Skin of body (tissue), 2 donors: ENCODE data around the gene PSKH1. TPM values are rescaled to one million over a fixed set of nuclear protein-coding genes. Genes with fewer than 3 reads are reported as not detected.
"Not testable (repeated sequence)": the region's sequence is repeated elsewhere in the genome, so short reads cannot be mapped to it uniquely, and the experiment has no call there.

ENCODE experiments used
- DNase-seq: peaks from one replicate; lab custom pipeline; 2025; lab: John Stamatoyannopoulos, UW
- total RNA-seq: library from RNA; depleted of rRNA; stranded (reverse); fragments of >200 nt; gene quantifications from one replicate; pipeline ENCODE4 v1.2.3, GENCODE V29; 2014

PSKH1 gene
- total RNA-seq, 1 donor from 2014 or later, result 8.3 TPM

DNA sequence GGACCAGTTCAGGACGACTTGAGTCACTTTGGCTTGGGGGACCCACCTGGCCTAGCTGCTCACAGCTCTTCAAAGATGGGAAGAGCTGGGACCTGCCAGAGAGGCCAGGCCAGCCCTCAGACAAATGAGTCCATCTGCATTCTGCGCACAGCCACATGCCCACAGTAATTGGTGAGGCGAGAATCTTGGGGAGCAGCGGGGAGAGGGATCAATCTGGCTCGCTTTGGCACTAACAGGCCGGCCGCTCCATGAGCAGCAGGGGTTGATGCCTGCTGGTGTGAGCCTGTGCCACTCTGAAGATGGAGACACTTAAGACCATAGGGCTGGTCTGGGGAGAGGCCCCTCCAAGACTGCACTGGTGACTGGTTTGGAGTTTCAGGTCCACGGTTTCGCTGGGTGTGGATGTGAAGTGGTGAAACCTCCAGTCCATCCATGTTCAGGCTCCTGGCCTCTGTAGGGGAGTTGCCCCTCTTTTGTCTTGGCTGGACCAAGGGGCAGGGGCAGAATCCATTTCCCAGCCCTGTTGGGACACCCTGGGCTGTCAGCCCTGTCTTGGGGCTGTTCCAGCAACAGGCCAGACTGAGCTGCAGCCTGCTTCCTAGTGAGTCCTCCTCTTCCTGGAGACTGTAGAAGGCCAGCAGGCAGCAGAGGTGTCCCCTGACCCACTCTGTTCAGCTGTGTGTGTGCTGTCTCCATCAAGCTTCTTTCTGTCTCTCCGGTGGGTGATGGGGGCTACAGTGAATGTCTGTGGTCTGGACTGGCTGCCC is 31.3 kb downstream of the PSKH1 start:
- DNase-seq, result no peak

- DNase-seq, result no peak
These were observed 33.2 kb downstream of the PSKH1 start for GRCh38 chr16:67926181-67926750.

DNA sequence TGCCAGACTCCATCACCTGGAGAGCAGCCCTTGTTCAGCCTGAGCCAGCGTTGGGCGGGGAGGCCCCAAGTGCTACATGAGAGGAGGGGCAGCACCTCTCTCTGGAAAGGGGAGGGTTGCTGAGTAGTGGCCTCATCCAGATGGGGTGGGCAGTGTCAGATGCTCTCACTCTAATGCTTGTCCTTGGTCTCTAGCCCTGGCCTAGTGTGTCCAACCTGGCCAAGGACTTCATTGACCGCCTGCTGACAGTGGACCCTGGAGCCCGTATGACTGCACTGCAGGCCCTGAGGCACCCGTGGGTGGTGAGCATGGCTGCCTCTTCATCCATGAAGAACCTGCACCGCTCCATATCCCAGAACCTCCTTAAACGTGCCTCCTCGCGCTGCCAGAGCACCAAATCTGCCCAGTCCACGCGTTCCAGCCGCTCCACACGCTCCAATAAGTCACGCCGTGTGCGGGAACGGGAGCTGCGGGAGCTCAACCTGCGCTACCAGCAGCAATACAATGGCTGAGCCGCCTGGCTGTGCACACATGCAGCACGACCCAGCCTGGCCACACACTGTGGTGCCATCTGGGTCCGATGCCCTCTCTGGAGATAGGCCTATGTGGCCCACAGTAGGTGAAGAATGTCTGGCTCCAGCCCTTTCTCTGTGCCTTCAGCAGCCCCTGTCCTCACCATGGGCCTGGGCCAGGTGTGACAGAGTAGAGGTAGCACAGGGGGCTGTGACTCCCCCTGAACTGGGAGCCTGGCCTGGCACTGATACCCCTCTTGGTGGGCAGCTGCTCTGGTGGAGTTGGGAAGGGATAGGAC is 34.3 kb downstream of the PSKH1 start:
- DNase-seq, result no peak

GRCh38 chr16:67928147-67928546 is 35.1 kb downstream of the PSKH1 start:
- DNase-seq, result no peak

GRCh38 chr16:67928561-67929364 is 35.7 kb downstream of the PSKH1 start:
- no peak for DNase-seq

DNA sequence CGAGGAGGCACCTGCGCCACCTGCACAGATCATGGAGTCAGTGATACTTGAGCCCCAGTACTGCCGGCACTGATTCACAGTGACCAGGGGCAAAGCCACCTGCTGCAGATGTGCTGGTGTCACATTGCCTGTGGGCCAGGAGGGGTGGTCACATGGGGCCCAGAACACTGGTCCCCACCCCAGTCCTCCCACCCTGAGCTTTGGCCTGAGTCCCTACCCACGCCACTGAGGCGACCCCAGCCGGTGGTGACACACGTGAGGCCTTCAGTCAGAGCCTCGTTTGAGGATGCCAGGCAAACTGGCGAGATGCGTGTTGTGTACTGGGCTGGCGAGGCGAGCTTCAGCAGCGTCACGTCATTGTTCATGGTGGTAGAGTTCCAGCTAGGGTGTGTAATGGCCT is 37.1 kb downstream of the PSKH1 start:
- DNase-seq, result no peak

DNA sequence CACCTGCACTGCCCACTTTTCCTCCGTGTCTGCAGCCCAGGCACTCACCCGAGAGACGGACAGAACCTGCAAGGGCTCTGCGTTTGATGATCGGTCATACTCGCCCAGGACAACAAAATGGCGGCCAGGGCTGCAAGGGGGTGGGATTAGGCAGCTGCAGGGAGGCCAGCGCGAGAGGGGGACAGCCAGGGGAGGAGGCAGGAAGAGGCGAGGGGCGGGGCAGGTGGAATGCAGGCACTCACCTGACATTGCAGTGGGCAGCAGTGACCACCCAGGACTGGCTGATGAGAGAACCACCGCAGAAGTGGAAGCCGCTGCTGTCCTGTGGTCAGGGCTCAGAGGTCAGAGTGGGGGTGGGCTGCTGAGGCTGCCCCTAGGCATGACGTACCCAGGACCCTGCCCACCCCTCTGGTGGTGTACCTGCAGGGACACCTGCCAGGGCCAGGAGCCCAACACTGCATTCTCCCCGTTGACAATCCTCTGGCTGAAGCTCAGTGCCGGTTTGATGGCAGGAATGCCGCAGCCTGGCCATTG is 37.7 kb downstream of the PSKH1 start:
- no peak for DNase-seq

- DNase-seq, result no peak
These were observed 38.8 kb downstream of the PSKH1 start, which contains the start of gene CTRL for GRCh38 chr16:67931712-67932461. Gene CTRL (minus strand): TSS chr16:67931862. CDS start chr16:67931852, 10 bp downstream.

GRCh38 chr16:67932462-67932840 is 39.4 kb downstream of the PSKH1 start:
- DNase-seq, result no peak

GRCh38 chr16:67933805-67934204 is 40.8 kb downstream of the PSKH1 start:
- no peak for DNase-seq

GRCh38 chr16:67934306-67935100 is 41.4 kb downstream of the PSKH1 start:
- no peak for DNase-seq

DNA sequence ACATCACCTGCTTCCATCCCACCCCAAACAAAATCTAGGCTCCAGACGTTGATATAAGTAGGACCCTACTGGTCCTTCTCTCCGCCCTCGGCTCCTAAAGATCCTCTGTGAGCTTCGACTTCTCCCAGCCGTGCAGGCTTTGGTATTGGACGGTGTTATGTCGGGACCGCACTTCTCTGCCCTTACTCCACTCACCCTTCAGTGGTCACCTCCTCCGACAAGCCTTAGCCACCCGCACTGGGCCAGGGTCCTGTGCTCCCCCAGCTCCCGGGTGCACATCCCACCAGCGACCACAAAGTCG is 42.0 kb downstream of the PSKH1 start:
- no peak for DNase-seq

- DNase-seq, result peak; percentile 76
These were observed 42.5 kb downstream of the PSKH1 start for GRCh38 chr16:67935402-67936123.

GRCh38 chr16:67936124-67936879 is 43.2 kb downstream of the PSKH1 start, which contains the start of gene PSMB10:
Gene PSMB10 (minus strand): TSS chr16:67936850. CDS start chr16:67936749, 101 bp downstream.
- no peak for DNase-seq

- DNase-seq, result peak; percentile 45
These were observed 44.0 kb downstream of the PSKH1 start for GRCh38 chr16:67936880-67937605.

GRCh38 chr16:67937713-67938112 is 44.7 kb downstream of the PSKH1 start:
- DNase-seq, result not testable (repeated sequence)
